ENCODE data around the gene R3HDM2. TPM values are rescaled to one million over a fixed set of nuclear protein-coding genes. Genes with fewer than 3 reads are reported as not detected.
"Not testable (repeated sequence)": the region's sequence is repeated elsewhere in the genome, so short reads cannot be mapped to it uniquely, and the experiment has no call there.

Gene R3HDM2
- total RNA-seq, 1 experiment from 2014 or later = 22.8 TPM

GRCh38 chr12:57366315-57366714, 64.5 kb downstream of the R3HDM2 start:
- in situ Hi-C loops (cut with HindIII; ENCODE audit: low pct_unique_long_range_greater_than_20kb, low sequenced_read_pairs) = no loop called here
- no peak for DNase-seq (ENCODE audit: low read depth)

- in situ Hi-C loops (cut with HindIII; ENCODE audit: low pct_unique_long_range_greater_than_20kb, low sequenced_read_pairs); DNase-seq (ENCODE audit: low read depth): not testable (repeated sequence)
These were observed 66.7 kb downstream of the R3HDM2 start for GRCh38 chr12:57364156-57364555.

- in situ Hi-C loops (cut with HindIII; ENCODE audit: low pct_unique_long_range_greater_than_20kb, low sequenced_read_pairs) = no loop called here
- no peak for DNase-seq (ENCODE audit: low read depth)
These were observed 70.4 kb downstream of the R3HDM2 start for GRCh38 chr12:57360468-57360867.

GRCh38 chr12:57358646-57359045, 72.2 kb downstream of the R3HDM2 start:
- no peak for DNase-seq (ENCODE audit: low read depth)
- in situ Hi-C loops (cut with HindIII; ENCODE audit: low pct_unique_long_range_greater_than_20kb, low sequenced_read_pairs) = no loop called here

GRCh38 chr12:57355734-57356133, 75.1 kb downstream of the R3HDM2 start:
- DNase-seq (ENCODE audit: low read depth) = no peak
- in situ Hi-C loops (cut with HindIII; ENCODE audit: low pct_unique_long_range_greater_than_20kb, low sequenced_read_pairs) = no loop called here

GRCh38 chr12:57352166-57352565, 78.7 kb downstream of the R3HDM2 start:
- in situ Hi-C loops (cut with HindIII; ENCODE audit: low pct_unique_long_range_greater_than_20kb, low sequenced_read_pairs) = no loop called here
- no peak for DNase-seq (ENCODE audit: low read depth)

- no peak for DNase-seq (ENCODE audit: low read depth)
- in situ Hi-C loops (cut with HindIII; ENCODE audit: low pct_unique_long_range_greater_than_20kb, low sequenced_read_pairs) = no loop called here
These were observed 83.6 kb downstream of the R3HDM2 start for GRCh38 chr12:57347284-57347683.

- DNase-seq (ENCODE audit: low read depth) = no peak
- in situ Hi-C loops (cut with HindIII; ENCODE audit: low pct_unique_long_range_greater_than_20kb, low sequenced_read_pairs) = no loop called here
These were observed 87.0 kb downstream of the R3HDM2 start for GRCh38 chr12:57343703-57344378.

- in situ Hi-C loops (cut with HindIII; ENCODE audit: low pct_unique_long_range_greater_than_20kb, low sequenced_read_pairs) = no loop called here
- DNase-seq (ENCODE audit: low read depth) = no peak
These were observed 88.6 kb downstream of the R3HDM2 start for GRCh38 chr12:57342207-57342691.

GRCh38 chr12:57341275-57341990, 89.4 kb downstream of the R3HDM2 start:
- no peak for DNase-seq (ENCODE audit: low read depth)
- in situ Hi-C loops (cut with HindIII; ENCODE audit: low pct_unique_long_range_greater_than_20kb, low sequenced_read_pairs) = no loop called here

GRCh38 chr12:57340104-57340503, 90.7 kb downstream of the R3HDM2 start:
- in situ Hi-C loops (cut with HindIII; ENCODE audit: low pct_unique_long_range_greater_than_20kb, low sequenced_read_pairs) = no loop called here

GRCh38 chr12:57336299-57336698, 94.5 kb downstream of the R3HDM2 start:
- in situ Hi-C loops (cut with HindIII; ENCODE audit: low pct_unique_long_range_greater_than_20kb, low sequenced_read_pairs); DNase-seq (ENCODE audit: low read depth): not testable (repeated sequence)

More at GRCh38 chr12:57340104-57340503, 90.7 kb downstream of the R3HDM2 start:
- no peak for DNase-seq (ENCODE audit: low read depth)

GRCh38 chr12:57334219-57334618, 96.6 kb downstream of the R3HDM2 start:
- in situ Hi-C loops (cut with HindIII; ENCODE audit: low pct_unique_long_range_greater_than_20kb, low sequenced_read_pairs) = no loop called here
- no peak for DNase-seq (ENCODE audit: low read depth)

GRCh38 chr12:57332646-57333312, 98.1 kb downstream of the R3HDM2 start:
- DNase-seq (ENCODE audit: low read depth) = no peak
- in situ Hi-C loops (cut with HindIII; ENCODE audit: low pct_unique_long_range_greater_than_20kb, low sequenced_read_pairs) = no loop called here

- no peak for DNase-seq (ENCODE audit: low read depth)
- in situ Hi-C loops (cut with HindIII; ENCODE audit: low pct_unique_long_range_greater_than_20kb, low sequenced_read_pairs) = no loop called here
These were observed 99.9 kb downstream of the R3HDM2 start for GRCh38 chr12:57330992-57331391.

GRCh38 chr12:57329219-57329618, 101.6 kb downstream of the R3HDM2 start:
- DNase-seq (ENCODE audit: low read depth) = no peak

GRCh38 chr12:57325395-57325794, 105.4 kb downstream of the R3HDM2 start:
- no peak for DNase-seq (ENCODE audit: low read depth)
- in situ Hi-C loops (cut with HindIII; ENCODE audit: low pct_unique_long_range_greater_than_20kb, low sequenced_read_pairs) = no loop called here

More at GRCh38 chr12:57329219-57329618, 101.6 kb downstream of the R3HDM2 start:
- in situ Hi-C loops (cut with HindIII; ENCODE audit: low pct_unique_long_range_greater_than_20kb, low sequenced_read_pairs) = no loop called here

- DNase-seq (ENCODE audit: low read depth) = no peak
- in situ Hi-C loops (cut with HindIII; ENCODE audit: low pct_unique_long_range_greater_than_20kb, low sequenced_read_pairs) = no loop called here
These were observed 107.4 kb downstream of the R3HDM2 start for GRCh38 chr12:57323416-57323815.

GRCh38 chr12:57320639-57321038, 110.2 kb downstream of the R3HDM2 start:
- in situ Hi-C loops (cut with HindIII; ENCODE audit: low pct_unique_long_range_greater_than_20kb, low sequenced_read_pairs) = no loop called here

More at GRCh38 chr12:57320639-57321038, 110.2 kb downstream of the R3HDM2 start:
- DNase-seq (ENCODE audit: low read depth) = no peak

Measured in Caki2 (cell line).